Measurements from ENCODE around the gene LTB4R.

LTB4R gene

DNA sequence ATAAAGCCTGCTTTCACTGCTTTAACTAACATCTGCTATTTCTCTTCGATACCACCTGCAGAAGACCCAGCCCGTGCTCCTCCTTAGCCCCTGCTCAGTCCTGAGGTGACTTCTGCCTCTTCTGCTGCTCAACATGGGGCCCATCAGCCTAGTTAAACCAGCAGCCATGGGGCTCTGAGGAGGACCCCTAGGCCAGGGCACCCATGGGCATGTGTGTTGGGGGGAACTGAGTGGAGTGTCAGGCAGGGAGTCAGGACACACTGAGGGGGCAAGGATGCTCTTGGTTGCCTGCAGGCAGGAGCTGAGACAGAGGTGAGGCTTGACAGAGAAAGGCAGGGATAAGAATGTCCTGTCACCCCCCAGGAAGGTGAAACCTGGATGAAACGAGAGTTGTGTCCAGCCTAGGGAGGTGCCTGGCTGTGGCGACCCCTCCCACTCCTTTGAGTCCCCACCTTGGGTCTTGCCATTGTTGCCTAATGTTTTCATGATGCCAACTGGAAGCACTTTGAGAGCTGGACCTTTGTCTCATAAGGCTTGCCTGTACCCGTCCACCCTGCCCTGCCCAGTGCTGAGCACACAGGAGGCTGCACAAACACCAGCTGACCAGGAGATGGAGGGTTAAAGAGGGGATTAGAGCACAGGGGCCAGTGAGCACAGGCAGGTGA is 27.4 kb upstream of the LTB4R start:
- TF ChIP-seq, protein P1, sequence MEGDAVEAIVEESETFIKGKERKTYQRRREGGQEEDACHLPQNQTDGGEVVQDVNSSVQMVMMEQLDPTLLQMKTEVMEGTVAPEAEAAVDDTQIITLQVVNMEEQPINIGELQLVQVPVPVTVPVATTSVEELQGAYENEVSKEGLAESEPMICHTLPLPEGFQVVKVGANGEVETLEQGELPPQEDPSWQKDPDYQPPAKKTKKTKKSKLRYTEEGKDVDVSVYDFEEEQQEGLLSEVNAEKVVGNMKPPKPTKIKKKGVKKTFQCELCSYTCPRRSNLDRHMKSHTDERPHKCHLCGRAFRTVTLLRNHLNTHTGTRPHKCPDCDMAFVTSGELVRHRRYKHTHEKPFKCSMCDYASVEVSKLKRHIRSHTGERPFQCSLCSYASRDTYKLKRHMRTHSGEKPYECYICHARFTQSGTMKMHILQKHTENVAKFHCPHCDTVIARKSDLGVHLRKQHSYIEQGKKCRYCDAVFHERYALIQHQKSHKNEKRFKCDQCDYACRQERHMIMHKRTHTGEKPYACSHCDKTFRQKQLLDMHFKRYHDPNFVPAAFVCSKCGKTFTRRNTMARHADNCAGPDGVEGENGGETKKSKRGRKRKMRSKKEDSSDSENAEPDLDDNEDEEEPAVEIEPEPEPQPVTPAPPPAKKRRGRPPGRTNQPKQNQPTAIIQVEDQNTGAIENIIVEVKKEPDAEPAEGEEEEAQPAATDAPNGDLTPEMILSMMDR (IDR thresholded peaks at IDR 0.05; ENCODE audit: control insufficient read depth, insufficient read depth, low read depth, low read length, missing control alignments) = no peak
- H3K4me3 ChIP-seq (ENCODE audit: control insufficient read depth, low read depth, low read length) = no peak overlapping the region
- no peak for DNase-seq (ENCODE audit: low read depth)

DNA sequence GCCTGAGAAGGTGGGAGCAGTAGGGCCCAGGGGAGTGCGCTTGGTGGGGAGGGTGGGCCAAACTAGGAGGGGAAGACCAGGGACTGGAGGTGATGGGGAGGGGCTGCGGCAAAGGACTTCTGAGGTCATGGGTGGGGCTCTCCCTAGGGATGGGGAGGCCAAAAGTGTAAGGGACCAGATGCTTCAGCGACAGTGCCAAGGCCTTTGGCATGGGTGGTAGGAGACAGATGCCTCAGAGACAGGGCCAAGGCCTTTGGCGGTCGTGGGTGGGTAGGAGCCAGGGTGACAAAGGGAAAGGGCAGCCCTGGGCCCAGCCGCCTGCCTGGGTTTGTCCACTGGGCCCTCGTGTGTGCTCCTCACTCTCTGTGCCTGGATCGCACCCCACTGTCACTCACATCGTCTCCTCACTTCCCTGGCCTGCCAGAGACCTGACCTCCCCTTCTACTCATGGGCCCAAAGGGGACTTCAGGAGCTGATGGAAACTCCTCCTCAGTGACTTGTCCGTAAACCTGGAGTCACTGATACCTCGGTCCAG is 26.7 kb upstream of the LTB4R start:
- H3K4me3 ChIP-seq (ENCODE audit: control insufficient read depth, low read depth, low read length) = no peak overlapping the region
- TF ChIP-seq, protein P1 (IDR thresholded peaks at IDR 0.05; ENCODE audit: control insufficient read depth, insufficient read depth, low read depth, low read length, missing control alignments) = no peak
- no peak for DNase-seq (ENCODE audit: low read depth)

DNA sequence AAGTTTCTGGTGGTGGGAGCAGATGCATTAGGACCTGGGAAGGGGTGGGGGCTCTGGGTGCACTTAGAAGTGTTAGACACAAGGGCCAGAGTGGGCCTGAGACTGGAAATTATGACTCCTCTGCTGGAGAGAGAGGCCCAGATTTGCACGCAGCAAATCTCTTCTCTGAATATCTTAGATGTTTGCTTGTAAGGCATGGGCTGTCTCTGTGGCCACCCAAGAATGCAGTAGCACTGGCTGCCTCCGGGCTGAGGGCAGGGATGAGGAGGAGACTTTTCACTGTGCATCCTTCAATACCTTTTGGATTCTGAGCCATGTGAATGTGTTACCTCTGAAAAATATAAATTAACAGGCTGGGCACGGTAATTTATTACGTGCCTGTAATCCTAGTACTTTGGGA is 26.0 kb upstream of the LTB4R start:
- no peak overlapping the region for H3K4me3 ChIP-seq (ENCODE audit: control insufficient read depth, low read depth, low read length)
- no peak for DNase-seq (ENCODE audit: low read depth)
- TF ChIP-seq, protein P1 (IDR thresholded peaks at IDR 0.05; ENCODE audit: control insufficient read depth, insufficient read depth, low read depth, low read length, missing control alignments) = no peak

DNA sequence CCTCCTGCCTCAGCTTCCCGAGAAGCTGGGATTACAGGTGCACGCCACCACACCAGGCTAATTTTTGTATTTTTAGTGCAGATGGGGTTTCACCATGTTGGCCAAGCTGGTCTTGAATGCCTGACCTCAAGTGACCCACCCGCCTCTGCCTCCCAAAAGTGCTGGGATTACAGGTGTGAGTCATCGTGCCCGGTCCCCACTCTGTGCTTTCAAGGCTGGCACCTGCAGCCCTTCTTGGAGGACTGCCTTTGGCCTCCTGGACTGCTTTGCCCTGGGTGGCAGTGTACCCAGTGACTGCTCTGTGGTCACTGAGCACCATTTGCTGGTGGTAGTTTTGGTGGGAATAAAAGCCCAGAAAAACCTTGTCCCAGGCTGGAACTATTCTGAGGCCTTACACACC is 24.3 kb upstream of the LTB4R start:
- TF ChIP-seq, protein P1 (IDR thresholded peaks at IDR 0.05; ENCODE audit: control insufficient read depth, insufficient read depth, low read depth, low read length, missing control alignments) = no peak
- H3K4me3 ChIP-seq (ENCODE audit: control insufficient read depth, low read depth, low read length) = no peak overlapping the region
- DNase-seq (ENCODE audit: low read depth) = no peak

DNA sequence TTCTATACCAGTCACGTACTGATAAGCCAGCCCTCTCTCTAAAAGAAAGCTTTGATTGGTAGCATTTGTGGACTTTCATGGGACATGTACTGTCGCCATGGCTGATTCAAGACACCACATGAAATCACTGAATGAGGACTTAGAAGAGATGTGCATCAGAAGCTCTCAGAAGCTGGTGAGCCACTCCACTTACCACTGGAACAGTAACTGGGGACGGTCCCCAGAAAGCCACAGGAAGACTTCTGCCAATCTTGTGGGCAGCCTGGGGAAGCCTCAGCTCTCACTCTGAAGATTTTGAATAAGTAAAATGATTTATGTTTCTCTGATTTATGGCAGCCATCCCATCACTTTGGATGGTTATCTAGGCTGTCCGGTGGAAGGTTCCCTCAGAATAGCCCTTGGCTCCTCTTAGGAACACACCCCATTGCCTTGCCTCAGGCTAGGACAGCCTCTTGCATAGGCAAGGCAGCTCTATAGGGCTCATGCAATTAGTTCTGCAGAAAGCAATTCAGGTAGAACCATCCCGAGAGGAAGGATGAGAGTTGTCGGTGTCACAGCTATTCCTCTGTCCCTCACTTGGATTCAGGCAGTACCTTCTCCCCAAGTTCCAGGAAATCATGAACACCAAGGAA is 21.5 kb upstream of the LTB4R start:
- no peak overlapping the region for H3K4me3 ChIP-seq (ENCODE audit: control insufficient read depth, low read depth, low read length)
- DNase-seq (ENCODE audit: low read depth) = no peak
- TF ChIP-seq, protein P1 (IDR thresholded peaks at IDR 0.05; ENCODE audit: control insufficient read depth, insufficient read depth, low read depth, low read length, missing control alignments) = no peak

DNA sequence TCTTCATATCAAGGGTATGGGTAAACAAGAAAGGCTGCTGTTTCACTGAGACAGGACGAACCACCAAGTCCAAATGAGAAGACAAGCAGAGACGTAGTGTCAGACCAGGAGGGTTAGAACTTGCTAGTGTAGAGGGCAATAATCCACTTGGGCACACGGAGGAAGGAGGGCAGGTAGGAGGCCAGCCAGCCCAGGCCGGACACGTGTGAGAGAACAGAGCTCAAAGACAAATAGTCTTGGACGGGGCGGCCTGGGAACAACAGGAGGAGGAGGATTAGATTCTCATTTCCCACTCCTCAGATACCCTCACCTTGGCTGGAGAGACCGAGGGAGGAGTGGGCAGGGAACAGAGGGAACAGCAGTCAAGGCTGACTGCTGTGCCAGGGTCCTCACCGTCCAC is 20.6 kb upstream of the LTB4R start:
- H3K4me3 ChIP-seq (ENCODE audit: control insufficient read depth, low read depth, low read length) = no peak overlapping the region
- TF ChIP-seq, protein P1 (IDR thresholded peaks at IDR 0.05; ENCODE audit: control insufficient read depth, insufficient read depth, low read depth, low read length, missing control alignments) = no peak
- DNase-seq (ENCODE audit: low read depth) = no peak
